ENCODE data around the gene STK32B.

GRCh38 chr4:5330339-5330989 is 279.2 kb downstream of the STK32B start:
- TF ChIP-seq CTCF (IDR thresholded peaks at IDR 0.05) (no peak), POLR2AphosphoS5 (IDR thresholded peaks at IDR 0.05; ENCODE audit: low read depth, low read length) (no peak), TCF7L2 (IDR thresholded peaks at IDR 0.05; ENCODE audit: low read depth, low read length) (no peak)

Data from Panc1 (cell line).